HepG2 (cell line): ENCODE measurements around the gene DCAF7. TPM values are rescaled to one million over a fixed set of nuclear protein-coding genes. Genes with fewer than 3 reads are reported as not detected.

Source experiments
- DMTF1 ChIP-seq: sonication (generic); formaldehyde crosslinking; IDR thresholded peaks from 2 replicates; pipeline ENCODE4 v1.4.0; 2020; ENCODE audit warnings: mild to moderate bottlenecking, missing genetic modification reagents
- HDAC6 ChIP-seq: fragments of 200-600 bp; sonication (generic); IDR thresholded peaks from 2 replicates; pipeline ENCODE4 v1.7.0; 2017; ENCODE audit warnings: mild to moderate bottlenecking, antibody characterized with exemption, low read length, low read depth
- HIC2 ChIP-seq: sonication (generic); formaldehyde crosslinking; IDR thresholded peaks from 2 replicates; pipeline ENCODE4 v1.9.0; 2022; ENCODE audit warnings: low read depth, missing genetic modification reagents
- KIAA2018 ChIP-seq: sonication (generic); formaldehyde crosslinking; IDR thresholded peaks from 2 replicates; pipeline ENCODE4 v1.5.0; 2020; ENCODE audit warnings: mild to moderate bottlenecking, missing genetic modification reagents, borderline replicate concordance
- MZF1 ChIP-seq: sonication (generic); formaldehyde crosslinking; IDR thresholded peaks from 2 replicates; pipeline ENCODE4 v1.8.1; 2023; ENCODE audit warnings: mild to moderate bottlenecking, missing genetic modification reagents, borderline replicate concordance
- NFYB ChIP-seq: sonication (generic); formaldehyde crosslinking; IDR thresholded peaks from 2 replicates; pipeline ENCODE4 v1.4.0; 2020; ENCODE audit warnings: missing genetic modification reagents
- POLR2AphosphoS5 ChIP-seq: IDR thresholded peaks from 2 replicates; pipeline ENCODE4 v1.6.1; 2012; ENCODE audit warnings: low read depth, low read length
- SRSF9 ChIP-seq: fragments of 200-400 bp; formaldehyde crosslinking; IDR thresholded peaks from 2 replicates; pipeline ENCODE4 v1.6.1; 2018; ENCODE audit warnings: borderline replicate concordance, mild to moderate bottlenecking, low read depth, low read length; ENCODE audit not compliant: insufficient read depth, poor library complexity, severe bottlenecking
- SRY ChIP-seq: sonication (generic); formaldehyde crosslinking; IDR thresholded peaks from 2 replicates; pipeline ENCODE4 v1.8.0; 2022; ENCODE audit warnings: mild to moderate bottlenecking, missing genetic modification reagents
- ZNF180 ChIP-seq: sonication (generic); formaldehyde crosslinking; IDR thresholded peaks from 2 replicates; pipeline ENCODE4 v1.4.0; 2020; ENCODE audit warnings: low read depth, missing genetic modification reagents, borderline replicate concordance
- ZNF235 ChIP-seq: sonication (generic); formaldehyde crosslinking; IDR thresholded peaks from 2 replicates; pipeline ENCODE4 v1.8.1; 2023; ENCODE audit warnings: mild to moderate bottlenecking, missing genetic modification reagents, borderline replicate concordance
- ZNF33A ChIP-seq: sonication (generic); formaldehyde crosslinking; IDR thresholded peaks from 2 replicates; pipeline ENCODE4 v1.5.1; 2020; ENCODE audit warnings: missing genetic modification reagents, mild to moderate bottlenecking, moderate library complexity, borderline replicate concordance
- ZNF569 ChIP-seq: sonication (generic); formaldehyde crosslinking; IDR thresholded peaks from 2 replicates; pipeline ENCODE4 v1.5.0; 2020; ENCODE audit warnings: mild to moderate bottlenecking, missing genetic modification reagents, moderate library complexity, borderline replicate concordance
- ZSCAN21 ChIP-seq: sonication (generic); formaldehyde crosslinking; IDR thresholded peaks from 2 replicates; pipeline ENCODE4 v1.8.0; 2022; ENCODE audit warnings: mild to moderate bottlenecking, missing genetic modification reagents, moderate library complexity, borderline replicate concordance
- polyA plus RNA-seq, 8 experiments: library from polyadenylated mRNA; depleted of rRNA in 3 of 8; stranded (reverse) in 7 of 8; unstranded in 1 of 8; fragments of >200 nt; fragmentation: Illumina TruSeq in 4 of 8; extraction: Trizol in 4 of 8; gene quantifications; 2 replicates each; pipeline versions ENCODE4 v1.2.1 to v1.2.3, GENCODE V29; 2011 to 2016; ENCODE audit warnings: low read depth in 4 of 8, missing spikeins in 1 of 8, mixed read lengths in 1 of 8; ENCODE audit not compliant: insufficient read depth in 1 of 8
- total RNA-seq, 5 experiments: library from RNA; depleted of rRNA; stranded (reverse); fragments of >200 nt; fragmentation: Illumina TruSeq; extraction: Trizol; gene quantifications; 2 replicates each; pipeline ENCODE4 v1.2.3, GENCODE V29; 2016; ENCODE audit warnings: low read depth in 1 of 5

Gene DCAF7
- total and polyA plus RNA-seq, 2 of the 13 experiments (the other 11 are each of a cell fraction or from before 2014, with no cell fraction given): 55.2 to 73.4 TPM

GRCh38 chr17:63600569-63601438 is 50.5 kb downstream of the DCAF7 start, which contains the start of gene TACO1 (continued):
- TF ChIP-seq SRY (CRISPR knock-in tag) (peak; percentile 79), ZNF235 (CRISPR knock-in tag) (peak; percentile 75; the same call in 1 of the 2 replicates), ZNF33A (no peak), SRSF9 (no peak), POLR2AphosphoS5 (peak; percentile 78), HIC2 (CRISPR knock-in tag) (no peak), MZF1 (no peak), ZSCAN21 (CRISPR knock-in tag) (peak; percentile 96), NFYB (CRISPR knock-in tag) (peak; percentile 65), ZNF569 (CRISPR knock-in tag) (0 out of 2 replicates have a peak, but pooled peaks have one; percentile 39), ZNF180 (CRISPR knock-in tag) (peak; percentile 91; the same call in 1 of the 2 replicates), KIAA2018 (0 out of 2 replicates have a peak, but pooled peaks have one; percentile 71), HDAC6 (no peak), DMTF1 (CRISPR knock-in tag) (no peak)
